Esophagus muscularis mucosa (tissue), 4 donors: Measurements from ENCODE around the gene DES. TPM values are rescaled to one million over a fixed set of nuclear protein-coding genes. Genes with fewer than 3 reads are reported as not detected.
A peak's percentile ranks its signal among the peaks of the same experiment; 100 is the strongest.

Experiments
- DNase-seq: peaks from one replicate; pipeline ENCODE4 v3.0.0-alpha.2; 2017; ENCODE audit errors: extremely low spot score
- H3K27ac ChIP-seq, 4 donors: fragments of 200-600 bp; sonication (generic); replicated peaks in 1 of 4; 1 replicate in 3 of 4; 2 replicates in 1 of 4; pipeline ENCODE4 v1.5.1; 2016 to 2019; ENCODE audit warnings: mild to moderate bottlenecking in 1 of 4
- H3K27me3 ChIP-seq, 4 donors: fragments of 200-600 bp; sonication (generic); one replicate each; pipeline versions ENCODE4 v1.5.1 to v1.6.0; 2016 to 2019
- H3K36me3 ChIP-seq, 4 donors: fragments of 200-600 bp; sonication (generic); one replicate each; pipeline ENCODE4 v1.5.1; 2016 to 2019
- H3K4me1 ChIP-seq, 4 donors: fragments of 200-600 bp; sonication (generic); one replicate each; pipeline ENCODE4 v1.5.1; 2016 to 2019
- H3K4me3 ChIP-seq, 4 donors: fragments of 200-600 bp; sonication (generic); 1 replicate in 2 of 4; 2 replicates in 2 of 4; pipeline ENCODE4 v1.5.1; 2016 to 2019; ENCODE audit warnings: mild to moderate bottlenecking in 4 of 4, moderate library complexity in 1 of 4
- H3K9me3 ChIP-seq, 4 donors: fragments of 200-600 bp; sonication (generic); 1 replicate in 3 of 4; 2 replicates in 1 of 4; pipeline ENCODE4 v1.5.1; 2016 to 2019
- EP300 ChIP-seq: sonication (generic); formaldehyde crosslinking; IDR thresholded peaks from one replicate; pipeline ENCODE4 v1.6.1; 2017; ENCODE audit warnings: antibody characterized with exemption
- POLR2A ChIP-seq: fragments of 450-650 bp; IDR thresholded peaks from one replicate; pipeline ENCODE4 v1.6.1; 2017; ENCODE audit warnings: antibody characterized with exemption, moderate library complexity, mild to moderate bottlenecking, low read depth
- POLR2AphosphoS5 ChIP-seq, 2 donors: sonication (generic); formaldehyde crosslinking; IDR thresholded peaks; one replicate each; pipeline ENCODE4 v1.6.1; 2017; ENCODE audit warnings: antibody characterized with exemption in 2 of 2
- whole genome bisulfite sequencing: methylation state at CpG from one replicate; pipeline ENCODE4 v1.1.5; 2018; 5-methylcytosine and 5-hydroxymethylcytosine counted together
- intact Hi-C: fragments of 100-400 bp; cut with DNase I; formaldehyde crosslinking; loops from one replicate; pipeline ENCODE4 v1.15.1; 2023
- total RNA-seq, 4 donors: library from RNA; depleted of rRNA; stranded (reverse); fragments of >200 nt; gene quantifications; one replicate each; pipeline versions ENCODE4 v1.1.0 to v1.2.1, GENCODE V29; 2016
- TF ChIP-seq, protein P1 (sequence below), 3 experiments: fragments of 200-600 bp in 2 of 3; fragments of 450-650 bp in 1 of 3; sonication (generic) in 2 of 3; IDR thresholded peaks; one replicate each; pipeline ENCODE4 v1.5.1; 2017 to 2019; ENCODE audit warnings: antibody characterized with exemption in 3 of 3, mild to moderate bottlenecking in 2 of 3, moderate library complexity in 1 of 3

DES gene
- total RNA-seq, 4 donors from 2014 or later: 19,781 to 23,770 (median 22,752) TPM

DNA sequence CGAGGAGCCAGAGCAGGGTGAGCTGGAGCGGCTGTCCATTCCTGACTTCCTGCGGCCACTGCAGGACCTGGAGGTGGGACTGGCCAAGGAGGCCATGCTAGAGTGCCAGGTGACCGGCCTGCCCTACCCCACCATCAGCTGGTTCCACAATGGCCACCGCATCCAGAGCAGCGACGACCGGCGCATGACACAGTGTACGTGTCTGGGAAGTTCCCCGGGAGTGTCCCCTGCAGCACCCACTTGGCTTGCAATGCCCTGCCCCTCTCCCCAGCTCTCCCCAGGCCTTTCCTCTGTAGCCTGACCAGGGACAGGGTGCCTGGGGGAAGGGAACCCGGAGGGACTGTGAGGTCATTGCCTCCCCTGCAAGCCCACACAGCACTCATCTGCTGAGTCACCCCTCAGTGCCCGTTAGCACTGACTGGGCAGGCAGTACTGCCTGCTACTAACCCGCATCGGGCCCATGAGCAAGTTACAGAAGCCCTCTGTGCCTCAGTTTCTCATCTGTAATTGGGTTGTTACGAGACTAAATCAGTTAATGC lies 51.1 kb downstream of the DES start:
- intact Hi-C loops: no loop called here
- peaks cover 18 to 74% (median 51%) of the 10 kb centered on the region in 4 donors for H3K36me3 ChIP-seq
- peak overlapping the region; percentile 94 to 99 (median 96) for H3K27ac ChIP-seq
- WGBS: 92% methylated on average over 9 of the region's 16 CpGs
- H3K4me3 ChIP-seq: no peak overlapping the region
- no peak for DNase-seq
- peaks cover 36 to 93% (median 79%) of the 10 kb centered on the region in 4 donors for H3K4me1 ChIP-seq
- H3K9me3 ChIP-seq: no peaks in the 10 kb centered on the region
- no peak for TF ChIP-seq EP300
- TF ChIP-seq POLR2AphosphoS5 (IDR thresholded peaks at IDR 0.05): peak; percentile 43 to 47
- no peaks in the 10 kb centered on the region for H3K27me3 ChIP-seq

DNA sequence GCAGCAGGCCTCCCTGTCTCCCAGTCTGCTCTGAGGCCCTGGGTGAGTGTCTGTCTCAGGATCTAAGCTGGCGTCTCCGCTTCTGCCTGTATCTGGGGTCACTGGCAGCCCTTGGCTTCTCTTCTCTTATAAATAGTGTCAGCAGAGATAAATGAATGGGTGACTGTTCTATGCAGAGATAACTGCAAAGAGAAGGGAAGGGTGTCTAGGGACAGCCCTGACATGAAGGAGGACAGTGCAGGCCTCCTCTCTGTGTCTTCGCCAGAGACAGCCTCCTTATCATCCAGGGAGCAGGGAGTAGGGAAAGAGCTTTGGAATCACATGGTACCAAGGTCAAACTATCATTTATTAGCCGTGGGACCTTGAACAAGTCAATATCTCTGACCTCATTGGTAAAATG lies 52.3 kb downstream of the DES start:
- H3K4me1 ChIP-seq: peaks cover 26 to 93% (median 71%) of the 10 kb centered on the region in 4 donors
- H3K27me3 ChIP-seq: peaks cover 0 to under 1% (median 0%) of the 10 kb centered on the region in 4 donors
- no peak for DNase-seq
- WGBS: 51% methylated on average over 4 of the region's 4 CpGs
- no peaks in the 10 kb centered on the region for H3K9me3 ChIP-seq
- intact Hi-C loops: no loop called here
- peak overlapping the region; percentile 62 to 99 (median 94) for H3K27ac ChIP-seq
- no peak for TF ChIP-seq EP300
- TF ChIP-seq, protein P1, sequence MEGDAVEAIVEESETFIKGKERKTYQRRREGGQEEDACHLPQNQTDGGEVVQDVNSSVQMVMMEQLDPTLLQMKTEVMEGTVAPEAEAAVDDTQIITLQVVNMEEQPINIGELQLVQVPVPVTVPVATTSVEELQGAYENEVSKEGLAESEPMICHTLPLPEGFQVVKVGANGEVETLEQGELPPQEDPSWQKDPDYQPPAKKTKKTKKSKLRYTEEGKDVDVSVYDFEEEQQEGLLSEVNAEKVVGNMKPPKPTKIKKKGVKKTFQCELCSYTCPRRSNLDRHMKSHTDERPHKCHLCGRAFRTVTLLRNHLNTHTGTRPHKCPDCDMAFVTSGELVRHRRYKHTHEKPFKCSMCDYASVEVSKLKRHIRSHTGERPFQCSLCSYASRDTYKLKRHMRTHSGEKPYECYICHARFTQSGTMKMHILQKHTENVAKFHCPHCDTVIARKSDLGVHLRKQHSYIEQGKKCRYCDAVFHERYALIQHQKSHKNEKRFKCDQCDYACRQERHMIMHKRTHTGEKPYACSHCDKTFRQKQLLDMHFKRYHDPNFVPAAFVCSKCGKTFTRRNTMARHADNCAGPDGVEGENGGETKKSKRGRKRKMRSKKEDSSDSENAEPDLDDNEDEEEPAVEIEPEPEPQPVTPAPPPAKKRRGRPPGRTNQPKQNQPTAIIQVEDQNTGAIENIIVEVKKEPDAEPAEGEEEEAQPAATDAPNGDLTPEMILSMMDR (IDR thresholded peaks at IDR 0.05): no peak
- no peak for TF ChIP-seq POLR2AphosphoS5 (IDR thresholded peaks at IDR 0.05)
- no peak for TF ChIP-seq POLR2A
- peaks cover 15 to 72% (median 41%) of the 10 kb centered on the region in 4 donors for H3K36me3 ChIP-seq
- H3K4me3 ChIP-seq: no peak overlapping the region

DNA sequence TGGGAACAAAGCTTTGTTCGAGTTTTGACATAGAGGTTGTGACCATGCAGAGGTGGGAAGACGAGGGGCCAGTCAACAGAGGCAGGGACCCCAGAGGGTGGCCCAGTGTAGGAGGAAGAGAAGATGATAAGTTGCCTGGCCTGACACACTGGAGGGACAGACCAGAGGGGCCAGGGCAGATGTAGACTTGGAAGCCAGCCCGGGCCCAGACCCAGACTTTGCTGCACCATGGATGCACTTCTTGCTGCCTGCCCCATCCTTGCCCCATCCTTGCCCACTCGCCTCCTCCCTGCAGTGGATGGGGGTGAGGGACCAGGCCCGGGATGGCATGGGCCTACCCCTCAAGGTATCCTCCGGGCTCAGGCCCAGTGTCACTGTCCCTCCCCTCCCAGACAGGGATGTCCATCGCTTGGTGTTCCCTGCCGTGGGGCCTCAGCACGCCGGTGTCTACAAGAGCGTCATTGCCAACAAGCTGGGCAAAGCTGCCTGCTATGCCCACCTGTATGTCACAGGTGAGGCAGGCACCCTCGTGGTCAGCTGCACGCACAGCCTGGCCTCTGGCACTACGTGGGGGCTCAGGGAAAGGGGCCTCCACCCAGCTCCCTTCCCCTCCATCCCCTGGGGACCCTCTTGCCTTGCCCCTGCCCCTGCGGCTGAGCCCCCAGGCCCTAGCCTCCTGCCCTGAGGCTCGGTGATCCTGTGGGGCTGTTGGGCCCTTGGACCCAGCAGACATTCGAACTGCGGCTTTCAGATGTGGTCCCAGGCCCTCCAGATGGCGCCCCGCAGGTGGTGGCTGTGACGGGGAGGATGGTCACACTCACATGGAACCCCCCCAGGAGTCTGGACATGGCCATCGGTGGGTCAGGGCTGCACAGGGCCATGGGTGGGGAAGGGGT lies 53.5 kb downstream of the DES start:
- Histone ChIP-seq H3K27me3 (peaks cover 0 to 5% (median 0%) of the 10 kb centered on the region in 4 donors), H3K4me3 (no peak overlapping the region), H3K9me3 (no peaks in the 10 kb centered on the region), H3K36me3 (peaks cover 15 to 62% (median 34%) of the 10 kb centered on the region in 4 donors), H3K27ac (peak overlapping the region; percentile 62 to 99 (median 94)), H3K4me1 (peaks cover 20 to 93% (median 71%) of the 10 kb centered on the region in 4 donors)
- intact Hi-C loops: no loop called here
- WGBS: 78% methylated on average over 6 of the region's 22 CpGs
- DNase-seq: no peak
- TF ChIP-seq POLR2A (no peak), EP300 (no peak), POLR2AphosphoS5 (IDR thresholded peaks at IDR 0.05) (no peak)
- TF ChIP-seq, protein P1 (IDR thresholded peaks at IDR 0.05): no peak

DNA sequence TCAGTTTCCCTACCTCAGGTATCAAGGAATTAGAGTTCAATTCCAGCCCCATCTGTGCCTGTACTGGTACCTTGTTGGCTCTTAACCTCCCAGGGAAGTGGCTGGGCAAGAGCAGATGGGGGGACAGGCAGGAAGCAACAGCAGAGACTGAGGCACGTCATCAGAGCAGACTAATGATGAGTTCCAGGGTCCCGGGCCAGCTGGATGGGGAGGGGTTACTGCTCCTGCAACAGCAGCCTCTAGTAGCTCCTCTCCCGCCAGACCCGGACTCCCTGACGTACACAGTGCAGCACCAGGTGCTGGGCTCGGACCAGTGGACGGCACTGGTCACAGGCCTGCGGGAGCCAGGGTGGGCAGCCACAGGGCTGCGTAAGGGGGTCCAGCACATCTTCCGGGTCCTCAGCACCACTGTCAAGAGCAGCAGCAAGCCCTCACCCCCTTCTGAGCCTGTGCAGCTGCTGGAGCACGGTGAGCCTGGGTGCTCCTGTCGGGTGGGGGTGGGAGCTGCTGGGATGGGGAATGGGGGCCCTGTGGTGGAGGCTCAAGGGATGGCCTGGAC lies 54.5 kb downstream of the DES start:
- no peak overlapping the region for H3K4me3 ChIP-seq
- peaks cover 19 to 93% (median 71%) of the 10 kb centered on the region in 4 donors for H3K4me1 ChIP-seq
- DNase-seq: no peak
- peaks cover 0 to 5% (median 0%) of the 10 kb centered on the region in 4 donors for H3K27me3 ChIP-seq
- WGBS: 75% methylated on average over 2 of the region's 12 CpGs
- H3K9me3 ChIP-seq: no peaks in the 10 kb centered on the region
- TF ChIP-seq, protein P1 (IDR thresholded peaks at IDR 0.05): no peak
- TF ChIP-seq POLR2AphosphoS5 (IDR thresholded peaks at IDR 0.05): no peak
- TF ChIP-seq POLR2A: no peak
- no peak for TF ChIP-seq EP300
- peak overlapping the region; percentile 62 to 99 (median 94) for H3K27ac ChIP-seq
- H3K36me3 ChIP-seq: peaks cover 10 to 64% (median 34%) of the 10 kb centered on the region in 4 donors
- intact Hi-C loops: no loop called here

DNA sequence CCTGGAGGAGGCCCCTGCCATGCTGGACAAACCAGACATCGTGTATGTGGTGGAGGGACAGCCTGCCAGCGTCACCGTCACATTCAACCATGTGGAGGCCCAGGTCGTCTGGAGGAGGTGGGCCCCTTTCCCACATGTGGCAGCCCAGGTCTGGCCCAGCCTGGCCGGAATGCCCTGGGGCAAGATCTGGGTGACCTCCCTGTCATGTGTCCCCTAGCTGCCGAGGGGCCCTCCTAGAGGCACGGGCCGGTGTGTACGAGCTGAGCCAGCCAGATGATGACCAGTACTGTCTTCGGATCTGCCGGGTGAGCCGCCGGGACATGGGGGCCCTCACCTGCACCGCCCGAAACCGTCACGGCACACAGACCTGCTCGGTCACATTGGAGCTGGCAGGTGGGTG lies 55.3 kb downstream of the DES start:
- intact Hi-C loops: no loop called here
- Histone ChIP-seq H3K27ac (peak overlapping the region; percentile 62 to 99 (median 94)), H3K4me1 (peaks cover 19 to 86% (median 65%) of the 10 kb centered on the region in 4 donors), H3K36me3 (peaks cover 16 to 70% (median 34%) of the 10 kb centered on the region in 4 donors), H3K27me3 (peaks cover 0 to 5% (median 0%) of the 10 kb centered on the region in 4 donors), H3K4me3 (no peak overlapping the region), H3K9me3 (no peaks in the 10 kb centered on the region)
- WGBS: 71% methylated on average over 6 of the region's 18 CpGs
- no peak for TF ChIP-seq POLR2AphosphoS5 (IDR thresholded peaks at IDR 0.05)
- TF ChIP-seq POLR2A: no peak
- no peak for TF ChIP-seq EP300
- TF ChIP-seq, protein P1 (IDR thresholded peaks at IDR 0.05): no peak
- DNase-seq: no peak
